Caco-2 (cell line): ENCODE results near the gene TRIM60. TPM values are rescaled to one million over a fixed set of nuclear protein-coding genes. Genes with fewer than 3 reads are reported as not detected.

Experiments used
- BruUV-seq: library from RNA; stranded (reverse); fragments of 400-500 nt; replicated peaks from 2 replicates; lab custom pipeline; 2021; lab: Mats Ljungman, UMichigan
- CTCF ChIA-PET: fragments of 300-600 bp; sonication (Branson Sonifier 250); formaldehyde crosslinking; loops from one replicate; lab custom pipeline; 2022; ENCODE audit warnings: antibody characterized with exemption; lab: Charles Lee
- POLR2A ChIA-PET: fragments of 300-600 bp; sonication (Branson Sonifier 250); formaldehyde crosslinking; loops from one replicate; lab custom pipeline; 2022; ENCODE audit warnings: antibody characterized with exemption; lab: Charles Lee
- DNase-seq, 2 experiments: peaks; one replicate each; pipeline versions ENCODE4 v3.0.0 to v3.0.0-alpha.2; 2020 to 2022
- H3K27me3 ChIP-seq: replicated peaks from 2 replicates; pipeline ENCODE4 v1.6.0; 2011; ENCODE audit warnings: low read length; ENCODE audit not compliant: control insufficient read depth, insufficient read depth
- H3K36me3 ChIP-seq: 2 replicates; pipeline ENCODE4 v1.5.1; 2011; ENCODE audit warnings: low read length; ENCODE audit not compliant: control insufficient read depth, insufficient read depth
- H3K4me1 ChIP-seq: fragments of 250-450 bp; sonication (Bioruptor Pico); 2 replicates; pipeline ENCODE4 v1.5.1; 2020; ENCODE audit warnings: mild to moderate bottlenecking
- H3K4me3 ChIP-seq: 2 replicates; pipeline ENCODE4 v1.5.1; 2011; ENCODE audit warnings: low read depth, mild to moderate bottlenecking, control low read depth, low read length
- H3K9me3 ChIP-seq: fragments of 250-450 bp; sonication (Bioruptor Pico); 2 replicates; pipeline ENCODE4 v1.5.1; 2020; ENCODE audit warnings: mild to moderate bottlenecking, moderate library complexity
- H3K27ac Mint-ChIP-seq: one replicate; pipeline ENCODE4 v1.8.0; 2022; ENCODE audit warnings: mixed read lengths; ENCODE audit not compliant: unreplicated experiment
- H3K27me3 Mint-ChIP-seq: one replicate; pipeline ENCODE4 v1.8.0; 2022; ENCODE audit warnings: mixed read lengths; ENCODE audit not compliant: insufficient read depth, unreplicated experiment
- H3K36me3 Mint-ChIP-seq: one replicate; pipeline ENCODE4 v1.8.0; 2022; ENCODE audit warnings: mild to moderate bottlenecking, mixed read lengths; ENCODE audit not compliant: insufficient read depth, unreplicated experiment
- H3K4me1 Mint-ChIP-seq: one replicate; pipeline ENCODE4 v1.8.0; 2022; ENCODE audit warnings: low read depth, mixed read lengths; ENCODE audit not compliant: unreplicated experiment
- H3K4me3 Mint-ChIP-seq: one replicate; pipeline ENCODE4 v1.8.0; 2022; ENCODE audit warnings: mild to moderate bottlenecking, moderate library complexity, mixed read lengths; ENCODE audit not compliant: unreplicated experiment
- H3K9me3 Mint-ChIP-seq: one replicate; pipeline ENCODE4 v1.8.0; 2022; ENCODE audit warnings: mixed read lengths; ENCODE audit not compliant: unreplicated experiment
- CTCF ChIP-seq, 2 experiments: fragments of 200-600 bp in 1 of 2; IDR thresholded peaks; 1 replicate in 1 of 2; 2 replicates in 1 of 2; pipeline versions ENCODE4 v1.5.1 to v1.8.0; 2011 to 2022; ENCODE audit warnings: antibody characterized with exemption in 1 of 2, control low read depth in 1 of 2, inconsistent platforms in 1 of 2, low read depth in 1 of 2, low read length in 1 of 2, mild to moderate bottlenecking in 1 of 2, moderate library complexity in 1 of 2; ENCODE audit not compliant: insufficient read depth in 1 of 2, severe bottlenecking in 1 of 2, unreplicated experiment in 1 of 2
- intact Hi-C: fragments of 100-400 bp; cut with micrococcal nuclease; formaldehyde crosslinking; loops from one replicate; pipeline ENCODE4 v1.10.0; 2022; ENCODE audit not compliant: unreplicated experiment
- total RNA-seq: library from RNA; stranded (reverse); gene quantifications from 2 replicates; pipeline ENCODE4 v1.2.3, GENCODE V29; 2022

The TRIM60 gene
- total RNA-seq, 1 experiment from 2014 or later: not detected

GRCh38 chr4:165053645-165054044, 21.8 kb downstream of the TRIM60 start, which contains the start of gene TRIM75:
TRIM75 (plus strand) TSS chr4:165053866; CDS start chr4:165059148, 5,282 bp downstream.
- no peaks in the 10 kb centered on the region for H3K9me3 ChIP-seq
- ChIA-PET CTCF (no interaction called here), POLR2A (no interaction called here)
- no peaks in the 10 kb centered on the region for H3K27me3 Mint-ChIP-seq
- no TSS peak for BruUV-seq
- intact Hi-C loops: no loop called here
- H3K4me3 Mint-ChIP-seq: no peak within 1 kb of the TSS
- no peaks in the 10 kb centered on the region for H3K9me3 Mint-ChIP-seq
- 0 out of 2 replicates have a peak, but pooled peaks cover 4% of the 10 kb centered on the region for H3K4me1 ChIP-seq
- H3K36me3 Mint-ChIP-seq: no peaks in the 10 kb centered on the region
- no peak for DNase-seq
- no peak for TF ChIP-seq CTCF (IDR thresholded peaks at IDR 0.05; ENCODE audit: insufficient read depth in 1 of 2, low read depth in 1 of 2, low read length in 1 of 2, severe bottlenecking in 1 of 2, unreplicated experiment in 1 of 2)
- no peaks in the 10 kb centered on the region for H3K27me3 ChIP-seq
- no peaks in the 10 kb centered on the region for H3K36me3 ChIP-seq
- no peak within 1 kb of the TSS for H3K27ac Mint-ChIP-seq
- no peak within 1 kb of the TSS for H3K4me3 ChIP-seq
- no peaks in the 10 kb centered on the region for H3K4me1 Mint-ChIP-seq

GRCh38 chr4:165055601-165056000, 23.8 kb downstream of the TRIM60 start:
- no peaks in the 10 kb centered on the region for H3K36me3 Mint-ChIP-seq
- TF ChIP-seq CTCF (IDR thresholded peaks at IDR 0.05; ENCODE audit: insufficient read depth in 1 of 2, low read depth in 1 of 2, low read length in 1 of 2, severe bottlenecking in 1 of 2, unreplicated experiment in 1 of 2): no peak
- H3K27ac Mint-ChIP-seq: no peak overlapping the region
- no peak overlapping the region for H3K4me3 Mint-ChIP-seq
- no peaks in the 10 kb centered on the region for H3K4me1 Mint-ChIP-seq
- H3K9me3 Mint-ChIP-seq: no peaks in the 10 kb centered on the region
- H3K4me1 ChIP-seq: 0 out of 2 replicates have a peak, but pooled peaks cover 4% of the 10 kb centered on the region
- BruUV-seq: no TSS peak
- no peaks in the 10 kb centered on the region for H3K36me3 ChIP-seq
- H3K27me3 Mint-ChIP-seq: peaks cover 2% of the 10 kb centered on the region
- intact Hi-C loops: no loop called here
- no peak for DNase-seq
- ChIA-PET CTCF (no interaction called here), POLR2A (interaction anchor here (0.7 kb wide), 1 partner anchor 21 kb away, joined by 6 read pairs; no protein-coding TSS in a partner anchor)
- no peaks in the 10 kb centered on the region for H3K27me3 ChIP-seq
- no peak overlapping the region for H3K4me3 ChIP-seq
- no peaks in the 10 kb centered on the region for H3K9me3 ChIP-seq

GRCh38 chr4:165058666-165059065, 26.9 kb downstream of the TRIM60 start:
- CTCF ChIA-PET: no interaction called here
- POLR2A ChIA-PET: no interaction called here

More at GRCh38 chr4:165058666-165059065, 26.9 kb downstream of the TRIM60 start:
- no TSS peak for BruUV-seq
- Histone ChIP-seq H3K36me3 (no peaks in the 10 kb centered on the region), H3K9me3 (no peaks in the 10 kb centered on the region), H3K27me3 (no peaks in the 10 kb centered on the region), H3K4me3 (no peak overlapping the region), H3K4me1 (no peaks in the 10 kb centered on the region)
- Mint-ChIP-seq H3K4me1 (no peaks in the 10 kb centered on the region), H3K36me3 (no peaks in the 10 kb centered on the region), H3K27me3 (peaks cover 2% of the 10 kb centered on the region), H3K9me3 (no peaks in the 10 kb centered on the region), H3K27ac (no peak overlapping the region), H3K4me3 (no peak overlapping the region)
- intact Hi-C loops: no loop called here
- no peak for TF ChIP-seq CTCF (IDR thresholded peaks at IDR 0.05; ENCODE audit: insufficient read depth in 1 of 2, low read depth in 1 of 2, low read length in 1 of 2, severe bottlenecking in 1 of 2, unreplicated experiment in 1 of 2)
- DNase-seq: no peak
